Mesothelial cell of epicardium (in vitro differentiated cells): ENCODE measurements around the gene NHSL2. TPM values are rescaled to one million over a fixed set of nuclear protein-coding genes. Genes with fewer than 3 reads are reported as not detected.

Source experiments
- DNase-seq, 2 experiments: peaks; one replicate each; pipeline ENCODE4 v3.0.0; 2021; ENCODE audit warnings: low spot score in 2 of 2; ENCODE audit not compliant: unreplicated experiment in 2 of 2
- H3K27ac Mint-ChIP-seq: 2 replicates; pipeline ENCODE4 v1.8.0; 2021; ENCODE audit warnings: mixed read lengths
- H3K27me3 Mint-ChIP-seq: 2 replicates; pipeline ENCODE4 v1.8.0; 2021; ENCODE audit warnings: low read depth, mixed read lengths
- H3K36me3 Mint-ChIP-seq: 2 replicates; pipeline ENCODE4 v1.8.0; 2021; ENCODE audit warnings: mixed read lengths
- H3K4me1 Mint-ChIP-seq: 2 replicates; pipeline ENCODE4 v1.8.0; 2021; ENCODE audit warnings: mixed read lengths
- H3K4me3 Mint-ChIP-seq: 2 replicates; pipeline ENCODE4 v1.8.0; 2021; ENCODE audit warnings: mild to moderate bottlenecking, moderate library complexity, mixed read lengths
- H3K9me3 Mint-ChIP-seq: 2 replicates; pipeline ENCODE4 v1.8.0; 2021; ENCODE audit warnings: mixed read lengths
- CTCF ChIP-seq: fragments of 200-600 bp; sonication (generic); IDR thresholded peaks from one replicate; pipeline ENCODE4 v1.5.0; 2021; ENCODE audit warnings: antibody characterized with exemption; ENCODE audit not compliant: unreplicated experiment
- total RNA-seq: library from RNA; stranded (reverse); gene quantifications from 3 replicates; pipeline ENCODE4 v1.2.1, GENCODE V29; 2021

NHSL2 gene
- total RNA-seq, 1 donor from 2014 or later: 24.0 TPM

GRCh38 chrX:71990518-71990917, 79.9 kb downstream of the NHSL2 start:
- Mint-ChIP-seq H3K27ac (no peak overlapping the region), H3K27me3 (no peaks in the 10 kb centered on the region), H3K9me3 (peaks cover 23% of the 10 kb centered on the region)

GRCh38 chrX:71991164-71991563, 80.5 kb downstream of the NHSL2 start:
- Mint-ChIP-seq H3K9me3 (peaks cover 20% of the 10 kb centered on the region), H3K27ac (no peak overlapping the region), H3K4me1 (peaks cover 35% of the 10 kb centered on the region), H3K27me3 (no peaks in the 10 kb centered on the region), H3K4me3 (no peak overlapping the region), H3K36me3 (peaks cover 3% of the 10 kb centered on the region)
- no peak for DNase-seq
- TF ChIP-seq CTCF: no peak

More at GRCh38 chrX:71990518-71990917, 79.9 kb downstream of the NHSL2 start:
- Mint-ChIP-seq H3K4me1 (peaks cover 35% of the 10 kb centered on the region), H3K4me3 (no peak overlapping the region), H3K36me3 (peaks cover 4% of the 10 kb centered on the region)
- TF ChIP-seq CTCF: no peak
- DNase-seq: no peak

- Mint-ChIP-seq H3K27ac (no peak overlapping the region), H3K9me3 (peaks cover 11% of the 10 kb centered on the region), H3K4me1 (peaks cover 45% of the 10 kb centered on the region), H3K36me3 (no peaks in the 10 kb centered on the region), H3K4me3 (no peak overlapping the region), H3K27me3 (no peaks in the 10 kb centered on the region)
- no peak for TF ChIP-seq CTCF
- DNase-seq: no peak
These were observed 82.1 kb downstream of the NHSL2 start for GRCh38 chrX:71992711-71993110.

- H3K9me3 Mint-ChIP-seq: peaks cover 14% of the 10 kb centered on the region
- peaks cover 40% of the 10 kb centered on the region for H3K4me1 Mint-ChIP-seq
- no peak overlapping the region for H3K27ac Mint-ChIP-seq
- H3K36me3 Mint-ChIP-seq: no peaks in the 10 kb centered on the region
- no peak for TF ChIP-seq CTCF
- no peaks in the 10 kb centered on the region for H3K27me3 Mint-ChIP-seq
- no peak for DNase-seq
- H3K4me3 Mint-ChIP-seq: no peak overlapping the region
These were observed 82.7 kb downstream of the NHSL2 start for GRCh38 chrX:71993371-71993770.

- Mint-ChIP-seq H3K4me3 (no peak overlapping the region), H3K9me3 (peaks cover 14% of the 10 kb centered on the region), H3K36me3 (no peaks in the 10 kb centered on the region), H3K4me1 (peaks cover 40% of the 10 kb centered on the region), H3K27ac (no peak overlapping the region), H3K27me3 (no peaks in the 10 kb centered on the region)
- TF ChIP-seq CTCF: no peak
- no peak for DNase-seq
These were observed 84.0 kb downstream of the NHSL2 start for GRCh38 chrX:71994601-71995000.

- DNase-seq: no peak
- Mint-ChIP-seq H3K4me3 (no peak overlapping the region), H3K27me3 (no peaks in the 10 kb centered on the region), H3K4me1 (peaks cover 37% of the 10 kb centered on the region), H3K9me3 (peaks cover 14% of the 10 kb centered on the region), H3K36me3 (no peaks in the 10 kb centered on the region), H3K27ac (no peak overlapping the region)
- TF ChIP-seq CTCF: no peak
These were observed 84.5 kb downstream of the NHSL2 start for GRCh38 chrX:71995122-71995521.
